GM23338 (cell line): ENCODE measurements around the gene PKHD1. TPM values are rescaled to one million over a fixed set of nuclear protein-coding genes. Genes with fewer than 3 reads are reported as not detected.

Source experiments
- ATAC-seq: fragments of 200-7000 bp; cut with Tn5 transposase; 3 replicates; pipeline ENCODE4 v1.9.1; 2020
- DNase-seq: peaks from one replicate; pipeline ENCODE4 v3.0.0-alpha.2; 2015; ENCODE audit warnings: low spot score
- H2AFZ ChIP-seq: fragments of 200-600 bp; sonication (generic); 2 replicates; pipeline ENCODE4 v1.8.0; 2016; ENCODE audit warnings: antibody characterized with exemption, mild to moderate bottlenecking, moderate library complexity
- H3F3A ChIP-seq: fragments of 200-600 bp; sonication (generic); replicated peaks from 2 replicates; pipeline ENCODE4 v1.8.0; 2017; ENCODE audit warnings: antibody characterized with exemption, mixed run types, low read depth
- H3K27ac ChIP-seq: fragments of 200-600 bp; sonication (generic); 2 replicates; pipeline ENCODE4 v1.6.1; 2016; ENCODE audit warnings: low read depth
- H3K27me3 ChIP-seq: fragments of 200-600 bp; sonication (generic); 2 replicates; pipeline ENCODE4 v1.8.0; 2016; ENCODE audit warnings: mild to moderate bottlenecking, mixed run types, moderate library complexity; ENCODE audit not compliant: insufficient read depth
- H3K36me3 ChIP-seq: fragments of 200-600 bp; sonication (generic); 2 replicates; pipeline ENCODE4 v1.8.0; 2016; ENCODE audit warnings: mild to moderate bottlenecking; ENCODE audit not compliant: insufficient read depth
- H3K4me1 ChIP-seq: fragments of 200-600 bp; sonication (generic); 2 replicates; pipeline ENCODE4 v1.8.0; 2016; ENCODE audit warnings: mild to moderate bottlenecking, moderate library complexity; ENCODE audit not compliant: insufficient read depth
- H3K4me2 ChIP-seq: fragments of 200-600 bp; sonication (generic); 2 replicates; pipeline ENCODE4 v1.7.1; 2017; ENCODE audit warnings: mixed run types
- H3K4me3 ChIP-seq: fragments of 200-600 bp; sonication (generic); 2 replicates; pipeline ENCODE4 v1.6.1; 2016; ENCODE audit warnings: mixed run types
- H3K79me2 ChIP-seq: fragments of 200-600 bp; sonication (generic); replicated peaks from 2 replicates; pipeline ENCODE4 v1.8.0; 2017; ENCODE audit warnings: mild to moderate bottlenecking; ENCODE audit not compliant: insufficient read depth
- H3K9me2 ChIP-seq: fragments of 200-600 bp; sonication (generic); 2 replicates; pipeline ENCODE4 v1.8.0; 2017; ENCODE audit not compliant: insufficient read depth
- H4K20me1 ChIP-seq: fragments of 200-600 bp; sonication (generic); replicated peaks from 2 replicates; pipeline ENCODE4 v1.8.0; 2017; ENCODE audit warnings: mild to moderate bottlenecking; ENCODE audit not compliant: insufficient read depth
- H3K27ac Mint-ChIP-seq: 2 replicates; pipeline ENCODE4 v1.8.0; 2020; ENCODE audit warnings: inconsistent platforms, mild to moderate bottlenecking, moderate library complexity, mixed read lengths
- H3K27me3 Mint-ChIP-seq: 3 replicates; pipeline ENCODE4 v1.8.0; 2022; ENCODE audit warnings: low read depth, mild to moderate bottlenecking, moderate library complexity, mixed read lengths, inconsistent platforms; ENCODE audit not compliant: insufficient read depth, poor library complexity
- H3K36me3 Mint-ChIP-seq: 3 replicates; pipeline ENCODE4 v1.8.0; 2021; ENCODE audit warnings: low read depth, mild to moderate bottlenecking, inconsistent platforms, moderate library complexity, mixed read lengths
- H3K4me1 Mint-ChIP-seq: 3 replicates; pipeline ENCODE4 v1.8.0; 2020; ENCODE audit warnings: mild to moderate bottlenecking, inconsistent platforms, mixed read lengths
- H3K4me3 Mint-ChIP-seq: 3 replicates; pipeline ENCODE4 v1.8.0; 2021; ENCODE audit warnings: moderate library complexity, mild to moderate bottlenecking, inconsistent platforms, mixed read lengths
- H3K9me3 Mint-ChIP-seq: 3 replicates; pipeline ENCODE4 v1.8.0; 2020; ENCODE audit warnings: moderate library complexity, mild to moderate bottlenecking, inconsistent platforms, mixed read lengths
- CREB1 ChIP-seq: fragments of 250-450 bp; sonication (Bioruptor Pico); IDR thresholded peaks from 2 replicates; pipeline ENCODE4 v1.5.0; 2020; ENCODE audit warnings: low read depth, mild to moderate bottlenecking, moderate library complexity
- EZH2 ChIP-seq: fragments of 200-600 bp; sonication (generic); IDR thresholded peaks from one replicate; pipeline ENCODE4 v1.8.0; 2017; ENCODE audit warnings: antibody characterized with exemption, mild to moderate bottlenecking, low read depth; ENCODE audit not compliant: unreplicated experiment
- NANOG ChIP-seq: IDR thresholded peaks from 2 replicates; pipeline ENCODE4 v1.6.1; 2016; ENCODE audit warnings: antibody characterized with exemption, borderline replicate concordance
- STAT1 ChIP-seq: IDR thresholded peaks from one replicate; pipeline ENCODE4 v1.6.1; 2016; ENCODE audit warnings: antibody characterized with exemption; ENCODE audit not compliant: unreplicated experiment
- ZNF114 ChIP-seq: fragments of 250-450 bp; sonication (Bioruptor Pico); IDR thresholded peaks from 2 replicates; pipeline ENCODE4 v1.5.0; 2020; ENCODE audit warnings: mild to moderate bottlenecking, moderate library complexity
- ZNF331 ChIP-seq: fragments of 250-450 bp; sonication (Bioruptor Pico); IDR thresholded peaks from 2 replicates; pipeline ENCODE4 v1.5.0; 2020; ENCODE audit warnings: low read depth, mild to moderate bottlenecking, moderate library complexity
- polyA plus RNA-seq: library from polyadenylated mRNA; unstranded; fragments of >200 nt; fragmentation: Nextera tagmentation; extraction: Ambion mirVana; gene quantifications from 2 replicates; pipeline ENCODE4 v1.2.1, GENCODE V29; 2016
- total RNA-seq: library from RNA; depleted of rRNA; stranded (reverse); fragments of >200 nt; shearing (Covaris generic); gene quantifications from 2 replicates; pipeline ENCODE4 v1.2.3, GENCODE V29; 2014
- TF ChIP-seq, protein P1 (sequence below): IDR thresholded peaks from one replicate; pipeline ENCODE4 v1.6.1; 2018; ENCODE audit warnings: antibody characterized with exemption; ENCODE audit not compliant: unreplicated experiment
- TF ChIP-seq, protein P2 (sequence below), 2 experiments: fragments of 200-600 bp in 1 of 2; sonication (generic) in 1 of 2; conservative IDR thresholded peaks; 2 replicates each; pipeline versions ENCODE4 v1.5.1 to v1.6.1; 2016 to 2017; ENCODE audit warnings: antibody characterized with exemption in 2 of 2, low read depth in 2 of 2, mild to moderate bottlenecking in 2 of 2, moderate library complexity in 1 of 2
- TF ChIP-seq, protein P3 (sequence below): fragments of 250-450 bp; sonication (Bioruptor Pico); IDR thresholded peaks from 2 replicates; pipeline ENCODE4 v1.5.0; 2020; ENCODE audit warnings: mild to moderate bottlenecking, moderate library complexity

The PKHD1 gene
- total and polyA plus RNA-seq, 2 experiments from 2014 or later = 0.03 to 0.07 TPM

DNA sequence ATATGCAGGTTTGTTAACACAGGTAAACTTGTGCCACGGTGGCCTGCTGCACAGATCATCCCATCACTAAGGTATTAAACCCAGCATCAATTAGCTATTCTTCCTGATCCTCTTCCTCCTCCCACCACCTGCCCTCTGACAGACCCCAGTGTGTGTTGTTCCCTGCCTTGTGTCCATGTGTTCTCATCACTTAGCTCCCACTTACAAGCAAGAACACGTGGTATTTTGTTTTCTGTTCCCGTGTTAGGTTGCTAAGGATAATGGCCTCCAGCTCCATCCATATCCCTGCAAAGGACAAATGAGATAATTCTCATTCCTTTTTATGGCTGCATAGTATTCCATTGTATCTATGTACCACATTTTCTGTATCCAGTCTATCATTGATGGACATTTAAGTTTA lies 294.0 kb downstream of the PKHD1 start:
- no peak overlapping the region for H3K27ac ChIP-seq
- no peaks in the 10 kb centered on the region for H3K4me1 ChIP-seq
- no peaks in the 10 kb centered on the region for H4K20me1 ChIP-seq
- Mint-ChIP-seq H3K36me3 (peaks cover 5% of the 10 kb centered on the region; the same call in 1 of the 3 replicates), H3K4me3 (no peak overlapping the region), H3K4me1 (peaks cover 2% of the 10 kb centered on the region; the same call in 2 of the 3 replicates), H3K27ac (no peak overlapping the region), H3K9me3 (peaks cover 3% of the 10 kb centered on the region), H3K27me3 (no peaks in the 10 kb centered on the region)
- H3F3A ChIP-seq = no peaks in the 10 kb centered on the region
- H3K9me2 ChIP-seq = no peaks in the 10 kb centered on the region; the same call in 1 of the 2 replicates
- no peaks in the 10 kb centered on the region for H3K79me2 ChIP-seq
- H3K4me2 ChIP-seq = no peak overlapping the region
- DNase-seq = no peak
- no peaks in the 10 kb centered on the region for H3K27me3 ChIP-seq
- TF ChIP-seq NANOG = no peak
- ATAC-seq = no peak
- H2AFZ ChIP-seq = no peak overlapping the region
- no peak overlapping the region for H3K4me3 ChIP-seq
- H3K36me3 ChIP-seq = no peaks in the 10 kb centered on the region

DNA sequence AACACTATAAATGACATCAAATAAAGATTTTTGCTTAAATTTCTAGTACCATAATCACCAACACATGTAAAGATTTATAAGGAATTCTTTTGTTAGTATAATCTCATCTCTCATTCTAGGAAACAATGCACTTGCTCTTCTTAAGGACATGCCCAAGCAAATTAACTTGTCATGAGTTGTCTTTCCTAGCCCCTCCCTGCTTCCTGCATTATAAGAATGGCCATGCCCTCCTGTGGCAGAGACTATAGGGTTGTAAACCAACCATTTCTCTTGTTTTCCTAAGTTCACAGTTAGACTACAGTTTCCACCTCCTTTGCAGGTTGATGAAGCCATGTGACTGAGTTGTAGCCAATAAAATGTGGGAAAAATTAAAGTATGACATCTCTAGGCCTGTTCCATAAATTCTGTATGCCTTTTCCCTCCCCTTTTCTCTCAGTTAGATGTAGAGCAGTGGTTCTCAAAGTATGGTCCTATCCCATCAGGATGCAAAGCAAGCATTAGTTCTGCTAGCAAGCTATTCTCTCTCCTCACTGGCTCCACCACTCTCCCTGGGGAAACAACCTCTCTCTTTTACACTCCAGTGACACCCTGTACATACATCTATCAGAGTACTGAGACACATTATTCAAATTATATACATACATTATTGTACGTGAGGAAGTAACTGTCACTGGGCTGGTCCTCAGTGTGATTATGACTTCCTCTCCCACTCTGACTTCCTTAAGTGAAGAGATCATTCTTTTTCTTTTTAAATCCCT lies 295.0 kb downstream of the PKHD1 start:
- H2AFZ ChIP-seq = no peak overlapping the region
- no peak for ATAC-seq
- no peaks in the 10 kb centered on the region for H3K79me2 ChIP-seq
- DNase-seq = peak; percentile 10
- H3K4me1 Mint-ChIP-seq = peaks cover 2% of the 10 kb centered on the region; the same call in 2 of the 3 replicates
- no peaks in the 10 kb centered on the region for H3K27me3 Mint-ChIP-seq
- H4K20me1 ChIP-seq = no peaks in the 10 kb centered on the region
- no peak overlapping the region for H3K27ac Mint-ChIP-seq
- no peaks in the 10 kb centered on the region for H3K36me3 ChIP-seq
- no peaks in the 10 kb centered on the region for H3F3A ChIP-seq
- H3K4me1 ChIP-seq = no peaks in the 10 kb centered on the region
- H3K9me3 Mint-ChIP-seq = peaks cover 3% of the 10 kb centered on the region
- 0 out of 3 replicates have a peak, but pooled peaks cover 2% of the 10 kb centered on the region for H3K36me3 Mint-ChIP-seq
- H3K4me3 ChIP-seq = no peak overlapping the region
- no peak overlapping the region for H3K4me3 Mint-ChIP-seq
- H3K27ac ChIP-seq = no peak overlapping the region
- no peaks in the 10 kb centered on the region for H3K9me2 ChIP-seq
- H3K27me3 ChIP-seq = no peaks in the 10 kb centered on the region
- no peak overlapping the region for H3K4me2 ChIP-seq
- TF ChIP-seq ZNF331 = no peak
- TF ChIP-seq, protein P1, sequence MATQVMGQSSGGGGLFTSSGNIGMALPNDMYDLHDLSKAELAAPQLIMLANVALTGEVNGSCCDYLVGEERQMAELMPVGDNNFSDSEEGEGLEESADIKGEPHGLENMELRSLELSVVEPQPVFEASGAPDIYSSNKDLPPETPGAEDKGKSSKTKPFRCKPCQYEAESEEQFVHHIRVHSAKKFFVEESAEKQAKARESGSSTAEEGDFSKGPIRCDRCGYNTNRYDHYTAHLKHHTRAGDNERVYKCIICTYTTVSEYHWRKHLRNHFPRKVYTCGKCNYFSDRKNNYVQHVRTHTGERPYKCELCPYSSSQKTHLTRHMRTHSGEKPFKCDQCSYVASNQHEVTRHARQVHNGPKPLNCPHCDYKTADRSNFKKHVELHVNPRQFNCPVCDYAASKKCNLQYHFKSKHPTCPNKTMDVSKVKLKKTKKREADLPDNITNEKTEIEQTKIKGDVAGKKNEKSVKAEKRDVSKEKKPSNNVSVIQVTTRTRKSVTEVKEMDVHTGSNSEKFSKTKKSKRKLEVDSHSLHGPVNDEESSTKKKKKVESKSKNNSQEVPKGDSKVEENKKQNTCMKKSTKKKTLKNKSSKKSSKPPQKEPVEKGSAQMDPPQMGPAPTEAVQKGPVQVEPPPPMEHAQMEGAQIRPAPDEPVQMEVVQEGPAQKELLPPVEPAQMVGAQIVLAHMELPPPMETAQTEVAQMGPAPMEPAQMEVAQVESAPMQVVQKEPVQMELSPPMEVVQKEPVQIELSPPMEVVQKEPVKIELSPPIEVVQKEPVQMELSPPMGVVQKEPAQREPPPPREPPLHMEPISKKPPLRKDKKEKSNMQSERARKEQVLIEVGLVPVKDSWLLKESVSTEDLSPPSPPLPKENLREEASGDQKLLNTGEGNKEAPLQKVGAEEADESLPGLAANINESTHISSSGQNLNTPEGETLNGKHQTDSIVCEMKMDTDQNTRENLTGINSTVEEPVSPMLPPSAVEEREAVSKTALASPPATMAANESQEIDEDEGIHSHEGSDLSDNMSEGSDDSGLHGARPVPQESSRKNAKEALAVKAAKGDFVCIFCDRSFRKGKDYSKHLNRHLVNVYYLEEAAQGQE = no peak
- no peak for TF ChIP-seq STAT1
- no peak for TF ChIP-seq ZNF114 (CRISPR knock-in tag)
- TF ChIP-seq, protein P2, sequence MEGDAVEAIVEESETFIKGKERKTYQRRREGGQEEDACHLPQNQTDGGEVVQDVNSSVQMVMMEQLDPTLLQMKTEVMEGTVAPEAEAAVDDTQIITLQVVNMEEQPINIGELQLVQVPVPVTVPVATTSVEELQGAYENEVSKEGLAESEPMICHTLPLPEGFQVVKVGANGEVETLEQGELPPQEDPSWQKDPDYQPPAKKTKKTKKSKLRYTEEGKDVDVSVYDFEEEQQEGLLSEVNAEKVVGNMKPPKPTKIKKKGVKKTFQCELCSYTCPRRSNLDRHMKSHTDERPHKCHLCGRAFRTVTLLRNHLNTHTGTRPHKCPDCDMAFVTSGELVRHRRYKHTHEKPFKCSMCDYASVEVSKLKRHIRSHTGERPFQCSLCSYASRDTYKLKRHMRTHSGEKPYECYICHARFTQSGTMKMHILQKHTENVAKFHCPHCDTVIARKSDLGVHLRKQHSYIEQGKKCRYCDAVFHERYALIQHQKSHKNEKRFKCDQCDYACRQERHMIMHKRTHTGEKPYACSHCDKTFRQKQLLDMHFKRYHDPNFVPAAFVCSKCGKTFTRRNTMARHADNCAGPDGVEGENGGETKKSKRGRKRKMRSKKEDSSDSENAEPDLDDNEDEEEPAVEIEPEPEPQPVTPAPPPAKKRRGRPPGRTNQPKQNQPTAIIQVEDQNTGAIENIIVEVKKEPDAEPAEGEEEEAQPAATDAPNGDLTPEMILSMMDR (conservative IDR thresholded peaks at IDR 0.05; ENCODE audit: low read depth in 2 of 2) = no peak
- TF ChIP-seq, protein P3, sequence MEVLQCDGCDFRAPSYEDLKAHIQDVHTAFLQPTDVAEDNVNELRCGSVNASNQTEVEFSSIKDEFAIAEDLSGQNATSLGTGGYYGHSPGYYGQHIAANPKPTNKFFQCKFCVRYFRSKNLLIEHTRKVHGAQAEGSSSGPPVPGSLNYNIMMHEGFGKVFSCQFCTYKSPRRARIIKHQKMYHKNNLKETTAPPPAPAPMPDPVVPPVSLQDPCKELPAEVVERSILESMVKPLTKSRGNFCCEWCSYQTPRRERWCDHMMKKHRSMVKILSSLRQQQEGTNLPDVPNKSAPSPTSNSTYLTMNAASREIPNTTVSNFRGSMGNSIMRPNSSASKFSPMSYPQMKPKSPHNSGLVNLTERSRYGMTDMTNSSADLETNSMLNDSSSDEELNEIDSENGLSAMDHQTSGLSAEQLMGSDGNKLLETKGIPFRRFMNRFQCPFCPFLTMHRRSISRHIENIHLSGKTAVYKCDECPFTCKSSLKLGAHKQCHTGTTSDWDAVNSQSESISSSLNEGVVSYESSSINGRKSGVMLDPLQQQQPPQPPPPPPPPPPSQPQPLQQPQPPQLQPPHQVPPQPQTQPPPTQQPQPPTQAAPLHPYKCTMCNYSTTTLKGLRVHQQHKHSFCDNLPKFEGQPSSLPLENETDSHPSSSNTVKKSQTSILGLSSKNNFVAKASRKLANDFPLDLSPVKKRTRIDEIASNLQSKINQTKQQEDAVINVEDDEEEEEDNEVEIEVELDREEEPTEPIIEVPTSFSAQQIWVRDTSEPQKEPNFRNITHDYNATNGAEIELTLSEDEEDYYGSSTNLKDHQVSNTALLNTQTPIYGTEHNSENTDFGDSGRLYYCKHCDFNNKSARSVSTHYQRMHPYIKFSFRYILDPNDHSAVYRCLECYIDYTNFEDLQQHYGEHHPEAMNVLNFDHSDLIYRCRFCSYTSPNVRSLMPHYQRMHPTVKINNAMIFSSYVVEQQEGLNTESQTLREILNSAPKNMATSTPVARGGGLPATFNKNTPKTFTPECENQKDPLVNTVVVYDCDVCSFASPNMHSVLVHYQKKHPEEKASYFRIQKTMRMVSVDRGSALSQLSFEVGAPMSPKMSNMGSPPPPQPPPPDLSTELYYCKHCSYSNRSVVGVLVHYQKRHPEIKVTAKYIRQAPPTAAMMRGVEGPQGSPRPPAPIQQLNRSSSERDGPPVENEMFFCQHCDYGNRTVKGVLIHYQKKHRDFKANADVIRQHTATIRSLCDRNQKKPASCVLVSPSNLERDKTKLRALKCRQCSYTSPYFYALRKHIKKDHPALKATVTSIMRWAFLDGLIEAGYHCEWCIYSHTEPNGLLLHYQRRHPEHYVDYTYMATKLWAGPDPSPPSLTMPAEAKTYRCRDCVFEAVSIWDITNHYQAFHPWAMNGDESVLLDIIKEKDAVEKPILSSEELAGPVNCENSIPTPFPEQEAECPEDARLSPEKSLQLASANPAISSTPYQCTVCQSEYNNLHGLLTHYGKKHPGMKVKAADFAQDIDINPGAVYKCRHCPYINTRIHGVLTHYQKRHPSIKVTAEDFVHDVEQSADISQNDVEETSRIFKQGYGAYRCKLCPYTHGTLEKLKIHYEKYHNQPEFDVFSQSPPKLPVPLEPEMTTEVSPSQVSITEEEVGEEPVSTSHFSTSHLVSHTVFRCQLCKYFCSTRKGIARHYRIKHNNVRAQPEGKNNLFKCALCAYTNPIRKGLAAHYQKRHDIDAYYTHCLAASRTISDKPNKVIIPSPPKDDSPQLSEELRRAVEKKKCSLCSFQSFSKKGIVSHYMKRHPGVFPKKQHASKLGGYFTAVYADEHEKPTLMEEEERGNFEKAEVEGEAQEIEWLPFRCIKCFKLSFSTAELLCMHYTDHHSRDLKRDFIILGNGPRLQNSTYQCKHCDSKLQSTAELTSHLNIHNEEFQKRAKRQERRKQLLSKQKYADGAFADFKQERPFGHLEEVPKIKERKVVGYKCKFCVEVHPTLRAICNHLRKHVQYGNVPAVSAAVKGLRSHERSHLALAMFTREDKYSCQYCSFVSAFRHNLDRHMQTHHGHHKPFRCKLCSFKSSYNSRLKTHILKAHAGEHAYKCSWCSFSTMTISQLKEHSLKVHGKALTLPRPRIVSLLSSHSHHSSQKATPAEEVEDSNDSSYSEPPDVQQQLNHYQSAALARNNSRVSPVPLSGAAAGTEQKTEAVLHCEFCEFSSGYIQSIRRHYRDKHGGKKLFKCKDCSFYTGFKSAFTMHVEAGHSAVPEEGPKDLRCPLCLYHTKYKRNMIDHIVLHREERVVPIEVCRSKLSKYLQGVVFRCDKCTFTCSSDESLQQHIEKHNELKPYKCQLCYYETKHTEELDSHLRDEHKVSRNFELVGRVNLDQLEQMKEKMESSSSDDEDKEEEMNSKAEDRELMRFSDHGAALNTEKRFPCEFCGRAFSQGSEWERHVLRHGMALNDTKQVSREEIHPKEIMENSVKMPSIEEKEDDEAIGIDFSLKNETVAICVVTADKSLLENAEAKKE (CRISPR knock-in tag) = no peak
- no peak for TF ChIP-seq CREB1 (CRISPR knock-in tag)
- no peak for TF ChIP-seq EZH2
- TF ChIP-seq NANOG = no peak
